ENCODE measurements around the gene GHSR. TPM values are rescaled to one million over a fixed set of nuclear protein-coding genes. Genes with fewer than 3 reads are reported as not detected.

Gene GHSR
- total and polyA plus RNA-seq, 7 donors = not detected

DNA sequence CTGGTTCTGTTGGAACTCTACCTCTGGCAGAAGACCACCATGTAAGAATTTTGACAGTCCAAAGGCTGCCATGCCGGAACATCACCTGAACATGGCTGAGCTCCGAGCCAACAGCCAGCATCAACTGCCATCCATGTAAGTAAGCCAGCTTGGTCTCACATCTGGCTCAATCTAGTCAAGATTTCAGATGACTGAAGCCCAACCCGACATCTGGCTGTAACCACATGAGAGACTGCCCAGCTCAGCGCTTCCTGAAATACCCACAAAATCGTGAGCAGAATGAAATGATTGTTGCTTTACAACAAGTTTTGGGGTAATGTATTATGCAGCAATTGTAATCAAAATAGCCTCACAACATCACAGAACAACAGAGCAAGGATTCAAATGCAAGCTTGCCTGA is 32.9 kb downstream of the GHSR start:
- DNase-seq = no peak
- Histone ChIP-seq H3K4me3 (no peak overlapping the region), H3K36me3 (ENCODE audit: insufficient read depth in 1 of 2, low read depth in 1 of 2) (no peaks in the 10 kb centered on the region), H3K9me3 (peaks cover 11% of the 10 kb centered on the region), H3K4me1 (no peaks in the 10 kb centered on the region), H3K27me3 (ENCODE audit: insufficient read depth in 3 of 3, low read length in 2 of 3) (no peaks in the 10 kb centered on the region), H3K27ac (no peak overlapping the region)
- TF ChIP-seq, protein P1, sequence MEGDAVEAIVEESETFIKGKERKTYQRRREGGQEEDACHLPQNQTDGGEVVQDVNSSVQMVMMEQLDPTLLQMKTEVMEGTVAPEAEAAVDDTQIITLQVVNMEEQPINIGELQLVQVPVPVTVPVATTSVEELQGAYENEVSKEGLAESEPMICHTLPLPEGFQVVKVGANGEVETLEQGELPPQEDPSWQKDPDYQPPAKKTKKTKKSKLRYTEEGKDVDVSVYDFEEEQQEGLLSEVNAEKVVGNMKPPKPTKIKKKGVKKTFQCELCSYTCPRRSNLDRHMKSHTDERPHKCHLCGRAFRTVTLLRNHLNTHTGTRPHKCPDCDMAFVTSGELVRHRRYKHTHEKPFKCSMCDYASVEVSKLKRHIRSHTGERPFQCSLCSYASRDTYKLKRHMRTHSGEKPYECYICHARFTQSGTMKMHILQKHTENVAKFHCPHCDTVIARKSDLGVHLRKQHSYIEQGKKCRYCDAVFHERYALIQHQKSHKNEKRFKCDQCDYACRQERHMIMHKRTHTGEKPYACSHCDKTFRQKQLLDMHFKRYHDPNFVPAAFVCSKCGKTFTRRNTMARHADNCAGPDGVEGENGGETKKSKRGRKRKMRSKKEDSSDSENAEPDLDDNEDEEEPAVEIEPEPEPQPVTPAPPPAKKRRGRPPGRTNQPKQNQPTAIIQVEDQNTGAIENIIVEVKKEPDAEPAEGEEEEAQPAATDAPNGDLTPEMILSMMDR (IDR thresholded peaks at IDR 0.05) = no peak
- intact Hi-C loops (cut with DNase I) = no loop called here
- no peak for ATAC-seq
- 75 to 86% (median 85%) methylated on average over 5 of the region's 5 CpGs for WGBS, 3 donors

DNA sequence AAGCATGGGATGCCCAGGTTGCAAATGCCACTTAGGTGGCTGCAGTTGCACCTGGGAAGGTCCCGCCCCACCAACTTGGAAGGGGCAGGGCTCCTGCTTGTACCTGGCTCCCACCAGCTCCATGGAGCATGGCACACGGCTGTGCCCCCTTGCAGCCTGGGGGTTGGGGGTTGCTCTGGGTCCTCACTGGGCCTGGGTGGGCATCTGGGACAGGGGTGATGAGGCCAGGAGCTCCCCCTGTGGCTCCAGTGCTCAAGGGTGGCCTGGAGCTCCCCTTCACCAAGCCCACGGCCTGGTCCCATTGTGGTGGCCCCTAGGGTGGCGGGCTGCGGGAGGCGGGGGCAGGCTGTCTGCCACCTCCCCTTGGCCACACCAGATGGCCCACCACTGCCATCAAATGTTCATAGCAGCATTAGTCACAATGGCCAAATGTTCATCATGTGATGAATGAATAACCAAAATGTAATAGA is 36.7 kb downstream of the GHSR start:
- no peak overlapping the region for H3K27ac ChIP-seq
- H3K9me3 ChIP-seq = no peaks in the 10 kb centered on the region
- no peak overlapping the region for H3K4me3 ChIP-seq
- H3K4me1 ChIP-seq = no peaks in the 10 kb centered on the region
- DNase-seq (no peak), ATAC-seq (peak in 3 of 4 donors; percentile 15 to 34 (median 27))
- intact Hi-C loops (cut with DNase I) = no loop called here
- TF ChIP-seq, protein P1 (IDR thresholded peaks at IDR 0.05) = no peak
- WGBS, 3 donors = 87 to 92% (median 90%) methylated on average over 6 of the region's 6 CpGs
- H3K27me3 ChIP-seq (ENCODE audit: insufficient read depth in 3 of 3, low read length in 2 of 3) = no peaks in the 10 kb centered on the region
- H3K36me3 ChIP-seq (ENCODE audit: insufficient read depth in 1 of 2, low read depth in 1 of 2) = no peaks in the 10 kb centered on the region

DNA sequence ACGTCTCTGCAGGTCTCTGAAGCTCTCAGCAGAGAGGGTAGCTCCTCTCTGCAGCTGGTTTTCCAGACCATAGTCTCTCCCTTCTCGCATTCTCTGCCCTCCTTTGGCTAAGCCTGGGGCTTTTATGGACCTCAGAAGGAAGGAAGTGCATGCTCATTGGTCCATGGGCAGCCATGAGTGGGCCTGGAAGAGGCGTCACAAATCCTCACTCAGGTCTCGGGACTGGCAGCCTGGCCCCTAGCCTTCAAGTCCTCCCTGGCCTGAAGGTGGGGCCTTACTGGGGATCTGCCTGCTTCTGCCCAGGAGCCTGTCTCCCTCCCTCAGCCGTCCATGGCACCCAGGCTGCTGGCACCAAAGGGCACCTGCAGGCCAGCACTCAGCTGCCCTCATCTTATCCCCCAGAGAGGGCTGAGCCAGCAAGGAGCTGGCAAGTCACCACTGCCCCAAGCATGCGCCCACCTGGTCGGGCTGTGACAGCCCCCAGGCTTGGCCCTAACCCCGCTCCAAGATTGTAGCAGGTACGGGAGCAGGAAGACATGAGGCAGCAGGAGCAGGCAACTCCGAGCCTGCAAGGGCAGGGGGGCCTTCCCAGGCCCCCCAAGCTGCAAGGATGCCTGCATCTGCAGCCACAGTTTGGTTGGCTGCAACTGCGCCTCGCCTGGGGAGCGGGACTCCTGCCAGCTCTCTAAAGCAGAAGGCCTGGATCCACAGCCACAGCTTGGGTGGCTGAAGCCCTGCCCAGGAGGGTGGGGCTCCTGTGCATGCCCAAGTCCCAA is 37.4 kb downstream of the GHSR start:
- no peak for DNase-seq
- peak in 3 of 4 donors; percentile 21 to 37 (median 31) for ATAC-seq
- 73 to 75% (median 74%) methylated on average over 13 of the region's 13 CpGs for WGBS, 3 donors
- Histone ChIP-seq H3K4me1 (no peaks in the 10 kb centered on the region), H3K9me3 (no peaks in the 10 kb centered on the region), H3K27ac (no peak overlapping the region), H3K27me3 (ENCODE audit: insufficient read depth in 3 of 3, low read length in 2 of 3) (no peaks in the 10 kb centered on the region), H3K36me3 (ENCODE audit: insufficient read depth in 1 of 2, low read depth in 1 of 2) (no peaks in the 10 kb centered on the region), H3K4me3 (no peak overlapping the region)
- intact Hi-C loops (cut with DNase I) = no loop called here
- TF ChIP-seq, protein P1 (IDR thresholded peaks at IDR 0.05) = no peak

DNA sequence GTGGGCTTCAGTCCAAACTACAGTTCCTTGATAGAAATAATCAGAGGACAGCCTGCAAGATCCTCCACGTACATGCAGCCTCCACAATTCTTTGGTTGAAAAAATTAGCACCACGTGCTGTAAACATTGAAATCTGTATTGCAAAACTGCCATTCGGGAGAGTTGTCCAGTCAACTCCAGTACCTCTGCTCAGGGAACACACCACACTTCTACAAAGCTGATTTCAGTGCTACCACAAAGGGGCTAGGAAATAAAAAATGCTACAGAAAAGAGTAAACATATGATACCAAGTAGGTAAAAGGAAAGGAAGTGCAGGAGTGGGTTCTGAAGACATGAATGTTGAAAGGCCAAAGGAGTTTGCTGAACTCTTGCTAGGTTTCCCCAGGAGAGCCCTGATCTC is 40.4 kb downstream of the GHSR start:
- Histone ChIP-seq H3K27me3 (ENCODE audit: insufficient read depth in 3 of 3, low read length in 2 of 3) (no peaks in the 10 kb centered on the region), H3K4me3 (no peak overlapping the region), H3K9me3 (no peaks in the 10 kb centered on the region), H3K4me1 (no peaks in the 10 kb centered on the region), H3K36me3 (ENCODE audit: insufficient read depth in 1 of 2, low read depth in 1 of 2) (no peaks in the 10 kb centered on the region), H3K27ac (no peak overlapping the region)
- DNase-seq (no peak), ATAC-seq (no peak)
- TF ChIP-seq, protein P1 (IDR thresholded peaks at IDR 0.05) = no peak
- WGBS, 3 donors = 79 to 89% (median 86%) methylated on average over 3 of the region's 3 CpGs
- intact Hi-C loops (cut with DNase I) = no loop called here
